ENCODE results near the gene TENT4B. TPM values are rescaled to one million over a fixed set of nuclear protein-coding genes. Genes with fewer than 3 reads are reported as not detected.

Gene TENT4B
- polyA plus RNA-seq, 1 of the 3 experiments (the other 2 are of a cell fraction): 5.6 TPM

DNA sequence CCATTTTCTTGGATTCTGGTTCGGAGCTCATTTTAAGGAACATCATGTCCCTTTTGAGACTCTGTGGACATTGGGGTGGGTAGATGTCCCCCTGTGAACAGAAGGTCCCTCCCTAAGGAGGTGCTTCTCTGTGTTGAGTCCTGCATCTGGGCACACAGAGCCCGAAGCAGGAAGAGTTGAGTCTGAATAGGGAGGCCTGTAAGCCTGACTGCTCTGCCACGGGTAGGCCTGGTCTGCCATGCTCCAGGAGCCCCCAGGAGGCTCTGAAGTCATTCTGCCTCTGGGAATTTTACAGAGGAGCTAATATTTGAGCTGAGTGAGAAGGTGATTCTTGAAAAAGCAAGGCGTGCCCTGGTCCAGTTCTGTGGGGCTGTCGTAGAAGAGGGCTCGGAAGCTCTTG, 50.6 kb downstream of the TENT4B start:
- H3K9me2 ChIP-seq: no peaks in the 10 kb centered on the region
- H3K9me3 ChIP-seq: no peaks in the 10 kb centered on the region
- WGBS (ENCODE audit: low lambda C conversion rate): 68% methylated on average over 5 of the region's 6 CpGs
- peaks cover 47% of the 10 kb centered on the region for H3F3A ChIP-seq (replicated peaks; ENCODE audit: insufficient read depth)
- no peak for DNase-seq
- POLR2A ChIA-PET: no interaction called here
- H3K27me3 ChIP-seq (ENCODE audit: insufficient read depth): no peaks in the 10 kb centered on the region
- peaks cover 83% of the 10 kb centered on the region for H3K79me2 ChIP-seq (ENCODE audit: insufficient read depth)
- peak overlapping the region; percentile 77 to 99; a peak in 3 of 4 replicates for H3K27ac ChIP-seq (ENCODE audit: low read depth in 2 of 2, low read length in 1 of 2)
- no peaks in the 10 kb centered on the region for H4K20me1 ChIP-seq (ENCODE audit: insufficient read depth)
- H2AFZ ChIP-seq (ENCODE audit: low read depth): no peak overlapping the region
- H3K4me2 ChIP-seq: peak overlapping the region; percentile 78
- peak overlapping the region; percentile 71 for H3K9ac ChIP-seq
- peak overlapping the region in 1 of 2 experiments; percentile 12; a peak in 2 of 4 replicates for H3K4me3 ChIP-seq (ENCODE audit: low read depth in 2 of 2, low read length in 1 of 2)
- CTCF ChIA-PET: interaction anchor here (0.7 to 1.7 kb wide), 5 partner anchors 10 to 136 kb away, joined by 3 to 7 read pairs (median 4); no protein-coding TSS in a partner anchor
- peaks cover 25 to 38% of the 10 kb centered on the region in 2 experiments for H3K4me1 ChIP-seq (ENCODE audit: control insufficient read depth in 1 of 2, insufficient read depth in 2 of 2, low read depth in 1 of 2, low read length in 1 of 2)
- no peak for TF ChIP-seq USF1 (IDR thresholded peaks at IDR 0.05; ENCODE audit: borderline replicate concordance, low read depth)
- no peak for TF ChIP-seq POLR2AphosphoS5 (IDR thresholded peaks at IDR 0.05; ENCODE audit: low read depth, low read length)
- TF ChIP-seq PBX3 (IDR thresholded peaks at IDR 0.05): no peak
- TF ChIP-seq JUND (IDR thresholded peaks at IDR 0.05): no peak
- no peak for TF ChIP-seq FOSL2 (IDR thresholded peaks at IDR 0.05; ENCODE audit: borderline replicate concordance, low read depth)
- TF ChIP-seq IRF3 (IDR thresholded peaks at IDR 0.05; ENCODE audit: low read depth, low read length): no peak
- TF ChIP-seq NFIC (IDR thresholded peaks at IDR 0.05; ENCODE audit: borderline replicate concordance): no peak
- TF ChIP-seq RFX5 (IDR thresholded peaks at IDR 0.05; ENCODE audit: low read length): no peak
- TF ChIP-seq TAF1 (IDR thresholded peaks at IDR 0.05; ENCODE audit: borderline replicate concordance, low read depth, low read length): no peak
- TF ChIP-seq YY1 (IDR thresholded peaks at IDR 0.05; ENCODE audit: low read depth): no peak
- TF ChIP-seq EZH2phosphoT487 (IDR thresholded peaks at IDR 0.05; ENCODE audit: borderline replicate concordance, low read depth): no peak
- TF ChIP-seq FOXJ3 (CRISPR knock-in tag; IDR thresholded peaks at IDR 0.05): no peak
- no peak for TF ChIP-seq GABPA (IDR thresholded peaks at IDR 0.05; ENCODE audit: low read depth)
- TF ChIP-seq RCOR1 (IDR thresholded peaks at IDR 0.05; ENCODE audit: low read length): no peak
- no peak for TF ChIP-seq TCF12 (IDR thresholded peaks at IDR 0.05)
- no peak for TF ChIP-seq SMC3 (IDR thresholded peaks at IDR 0.05; ENCODE audit: low read depth, low read length)
- TF ChIP-seq CHD2 (IDR thresholded peaks at IDR 0.05; ENCODE audit: low read length, partially characterized antibody): no peak
- no peaks in the 10 kb centered on the region for H3K36me3 ChIP-seq (replicated peaks in 1 of 2; ENCODE audit: control insufficient read depth in 1 of 2, insufficient read depth in 2 of 2, low read length in 1 of 2)

Measured in SK-N-SH (cell line).